CD14-positive monocyte (primary cell): Measurements from ENCODE around the gene PCDHGA10. TPM values are rescaled to one million over a fixed set of nuclear protein-coding genes. Genes with fewer than 3 reads are reported as not detected.
"Not testable (repeated sequence)": the region's sequence is repeated elsewhere in the genome, so short reads cannot be mapped to it uniquely, and the experiment has no call there.

Experiments
- DNase-seq, 3 donors: peaks; one replicate each; pipeline ENCODE4 v3.0.0-alpha.2; 2011 to 2022
- H2AFZ ChIP-seq: 2 replicates; pipeline ENCODE4 v1.6.0; 2012; ENCODE audit warnings: mild to moderate bottlenecking, low read depth, low read length, inconsistent platforms; ENCODE audit not compliant: insufficient read depth, poor library complexity, severe bottlenecking
- H3K27ac ChIP-seq, 2 donors: 1 replicate in 1 of 2; 2 replicates in 1 of 2; pipeline ENCODE4 v1.5.1; 2012 to 2013; ENCODE audit warnings: low read length in 2 of 2, control low read depth in 1 of 2, inconsistent platforms in 1 of 2, low read depth in 1 of 2, mild to moderate bottlenecking in 1 of 2
- H3K27me3 ChIP-seq, 2 donors: one replicate each; pipeline versions ENCODE4 v1.6.0 to v1.6.1; 2011 to 2013; ENCODE audit warnings: low read length in 2 of 2; ENCODE audit not compliant: control insufficient read depth in 2 of 2, insufficient read depth in 2 of 2
- H3K36me3 ChIP-seq, 2 donors: replicated peaks in 1 of 2; 1 replicate in 1 of 2; 2 replicates in 1 of 2; pipeline versions ENCODE4 v1.5.1 to v1.6.1; 2012 to 2013; ENCODE audit warnings: low read length in 2 of 2, control low read depth in 1 of 2, inconsistent platforms in 1 of 2, mild to moderate bottlenecking in 1 of 2; ENCODE audit not compliant: insufficient read depth in 2 of 2, control insufficient read depth in 1 of 2
- H3K4me1 ChIP-seq, 2 donors: 1 replicate in 1 of 2; 2 replicates in 1 of 2; pipeline versions ENCODE4 v1.5.1 to v1.6.1; 2012 to 2013; ENCODE audit warnings: low read length in 2 of 2, control low read depth in 1 of 2, inconsistent platforms in 1 of 2, mild to moderate bottlenecking in 1 of 2, moderate library complexity in 1 of 2; ENCODE audit not compliant: insufficient read depth in 2 of 2, control insufficient read depth in 1 of 2
- H3K4me2 ChIP-seq: replicated peaks from 2 replicates; pipeline ENCODE3; 2012; ENCODE audit warnings: low read length, moderate library complexity, mild to moderate bottlenecking; ENCODE audit not compliant: poor library complexity, severe bottlenecking; ENCODE audit errors: extremely low read depth
- H3K4me3 ChIP-seq, 3 experiments: fragments of 200-600 bp in 1 of 3; sonication (generic) in 1 of 3; replicated peaks in 1 of 3; 1 replicate in 2 of 3; 2 replicates in 1 of 3; pipeline ENCODE4 v1.5.1; 2011 to 2013; ENCODE audit warnings: low read length in 3 of 3, mild to moderate bottlenecking in 3 of 3, control low read depth in 2 of 3, low read depth in 2 of 3, inconsistent platforms in 1 of 3, moderate library complexity in 1 of 3
- H3K79me2 ChIP-seq: 2 replicates; pipeline ENCODE4 v1.6.0; 2012; ENCODE audit warnings: mild to moderate bottlenecking, control low read depth, inconsistent platforms, low read length, moderate library complexity; ENCODE audit not compliant: insufficient read depth
- H3K9ac ChIP-seq: 2 replicates; pipeline ENCODE4 v1.6.0; 2017; ENCODE audit warnings: low read length, mild to moderate bottlenecking; ENCODE audit not compliant: insufficient read depth, poor library complexity, severe bottlenecking
- H3K9me3 ChIP-seq, 2 donors: replicated peaks in 1 of 2; 1 replicate in 1 of 2; 2 replicates in 1 of 2; pipeline versions ENCODE4 v1.5.1 to v1.6.1; 2012 to 2013; ENCODE audit warnings: low read length in 2 of 2, control low read depth in 1 of 2; ENCODE audit not compliant: control insufficient read depth in 1 of 2, insufficient read depth in 1 of 2
- H4K20me1 ChIP-seq: 2 replicates; pipeline ENCODE4 v1.6.0; 2012; ENCODE audit warnings: mild to moderate bottlenecking, low read length, control low read depth, moderate library complexity; ENCODE audit not compliant: insufficient read depth
- H3K27ac Mint-ChIP-seq, 7 donors: one replicate each; pipeline ENCODE4 v1.8.0; 2020; ENCODE audit warnings: mild to moderate bottlenecking in 7 of 7, mixed read lengths in 7 of 7, moderate library complexity in 6 of 7, inconsistent platforms in 2 of 7
- H3K27me3 Mint-ChIP-seq, 3 donors: one replicate each; pipeline ENCODE4 v1.8.0; 2021 to 2022; ENCODE audit warnings: low read depth in 3 of 3, mild to moderate bottlenecking in 3 of 3, mixed read lengths in 3 of 3, moderate library complexity in 3 of 3, inconsistent platforms in 1 of 3
- H3K36me3 Mint-ChIP-seq, 2 donors: one replicate each; pipeline ENCODE4 v1.8.0; 2020; ENCODE audit warnings: mixed read lengths in 2 of 2, inconsistent platforms in 1 of 2, mild to moderate bottlenecking in 1 of 2
- H3K4me1 Mint-ChIP-seq: one replicate; pipeline ENCODE4 v1.8.0; 2020; ENCODE audit warnings: mild to moderate bottlenecking, mixed read lengths
- H3K4me3 Mint-ChIP-seq, 2 donors: one replicate each; pipeline ENCODE4 v1.8.0; 2020; ENCODE audit warnings: mild to moderate bottlenecking in 2 of 2, mixed read lengths in 2 of 2, moderate library complexity in 1 of 2
- H3K9me3 Mint-ChIP-seq, 7 donors: one replicate each; pipeline ENCODE4 v1.8.0; 2020 to 2022; ENCODE audit warnings: mixed read lengths in 7 of 7, mild to moderate bottlenecking in 6 of 7, moderate library complexity in 6 of 7, inconsistent platforms in 2 of 7
- CTCF ChIP-seq: fragments of 200-600 bp; IDR thresholded peaks from one replicate; pipeline ENCODE4 v1.8.0; 2022; ENCODE audit warnings: antibody characterized with exemption, mild to moderate bottlenecking
- WGBS: methylation state at CpG from one replicate; pipeline ENCODE4 v1.1.5; 2013; ENCODE audit warnings: missing lambda C conversion rate; ENCODE audit not compliant: insufficient coverage; 5-methylcytosine and 5-hydroxymethylcytosine counted together
- intact Hi-C, 2 donors: fragments of 100-400 bp; cut with micrococcal nuclease; formaldehyde crosslinking; loops; one replicate each; pipeline versions ENCODE4 v1.15.0 to v1.15.1; 2023
- polyA plus RNA-seq, 3 donors: library from polyadenylated mRNA; depleted of rRNA in 1 of 3; unstranded in 2 of 3; stranded (reverse) in 1 of 3; fragments of 300-500 nt in 2 of 3; fragments of >200 nt in 1 of 3; fragmentation: Illumina TruSeq in 2 of 3; gene quantifications; 1 replicate in 2 of 3; 2 replicates in 1 of 3; pipeline ENCODE4 v1.2.3, GENCODE V29; 2012 to 2021

Gene PCDHGA10
- polyA plus RNA-seq, 3 donors, result not detected

DNA sequence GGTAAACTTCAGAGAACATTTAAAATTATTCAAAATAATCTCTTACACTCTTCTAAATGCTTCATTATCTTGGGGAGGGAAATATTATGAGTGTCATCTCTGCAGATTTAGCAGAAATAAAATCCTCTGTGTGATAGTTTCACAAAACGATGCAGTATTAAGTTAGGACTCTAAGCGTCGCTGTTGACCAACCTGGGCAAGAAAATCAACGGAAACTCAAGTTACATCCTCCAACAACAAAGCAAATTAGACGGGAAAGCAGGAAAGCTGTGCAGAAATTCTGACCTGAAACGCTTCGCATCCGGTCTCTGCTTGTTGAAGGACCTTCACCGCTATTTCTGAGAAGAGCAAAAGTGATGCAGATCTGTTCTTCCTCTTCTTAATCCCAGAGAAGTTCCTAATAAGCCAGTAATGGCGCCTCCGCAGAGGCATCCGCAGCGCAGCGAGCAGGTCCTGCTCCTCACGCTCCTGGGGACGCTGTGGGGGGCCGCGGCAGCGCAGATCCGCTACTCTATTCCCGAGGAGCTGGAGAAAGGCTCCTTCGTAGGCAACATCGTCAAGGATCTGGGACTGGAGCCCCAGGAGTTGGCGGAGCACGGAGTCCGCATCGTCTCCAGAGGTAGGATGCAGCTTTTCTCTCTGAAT, 39.0 kb upstream of the PCDHGA10 start, which contains the start of gene PCDHGA6:
PCDHGA6 (plus strand) TSS at position 219 of the 645 bp plus-strand sequence; CDS start at position 412, 193 bp downstream.
- no peak for DNase-seq
- intact Hi-C loops, result no loop called here
- H3K36me3 ChIP-seq, result no peaks in the 10 kb centered on the region
- TF ChIP-seq CTCF, result peak; percentile 17
- no peak within 1 kb of the TSS for H3K9ac ChIP-seq
- peaks cover 64 to 73% of the 10 kb centered on the region in 2 donors for H3K9me3 ChIP-seq
- H3K27ac Mint-ChIP-seq, result no peak within 1 kb of the TSS
- no peaks in the 10 kb centered on the region for H4K20me1 ChIP-seq
- peaks cover 35 to 88% of the 10 kb centered on the region in 2 donors for H3K27me3 ChIP-seq
- no peaks in the 10 kb centered on the region for H3K4me1 ChIP-seq
- no peak within 1 kb of the TSS for H2AFZ ChIP-seq
- H3K27me3 Mint-ChIP-seq, result peaks cover 39 to 75% (median 64%) of the 10 kb centered on the region in 3 donors
- no peak within 1 kb of the TSS for H3K4me2 ChIP-seq
- peak within 1 kb of the TSS in 1 of 2 donors; percentile 60 for H3K4me3 Mint-ChIP-seq
- no peak within 1 kb of the TSS for H3K4me3 ChIP-seq
- peaks cover 42 to 85% (median 73%) of the 10 kb centered on the region in 7 donors for H3K9me3 Mint-ChIP-seq
- no peak within 1 kb of the TSS for H3K27ac ChIP-seq
- WGBS, result 29% methylated on average over 26 of the region's 27 CpGs
- H3K79me2 ChIP-seq, result no peaks in the 10 kb centered on the region
- H3K36me3 Mint-ChIP-seq, result peaks cover 6 to 11% of the 10 kb centered on the region in 2 donors
- H3K4me1 Mint-ChIP-seq, result peaks cover 8% of the 10 kb centered on the region

- no peak overlapping the region for H3K9ac ChIP-seq
- no peak overlapping the region for H2AFZ ChIP-seq
- no peaks in the 10 kb centered on the region for H3K79me2 ChIP-seq
- no peak for DNase-seq
- peaks cover 6 to 11% of the 10 kb centered on the region in 2 donors for H3K36me3 Mint-ChIP-seq
- H3K27me3 ChIP-seq, result peaks cover 31 to 82% of the 10 kb centered on the region in 2 donors
- intact Hi-C loops, result no loop called here
- WGBS, result 65% methylated on average over 11 of the region's 14 CpGs
- no peak for TF ChIP-seq CTCF
- peak overlapping the region in 1 of 2 donors; percentile 57 for H3K4me3 Mint-ChIP-seq
- peaks cover 42 to 83% (median 73%) of the 10 kb centered on the region in 7 donors for H3K9me3 Mint-ChIP-seq
- H3K27me3 Mint-ChIP-seq, result peaks cover 37 to 70% (median 58%) of the 10 kb centered on the region in 3 donors
- no peak overlapping the region for H3K27ac ChIP-seq
- H3K36me3 ChIP-seq, result no peaks in the 10 kb centered on the region
- no peaks in the 10 kb centered on the region for H3K4me1 ChIP-seq
- H3K9me3 ChIP-seq, result peaks cover 64 to 73% of the 10 kb centered on the region in 2 donors
- H3K4me2 ChIP-seq, result no peak overlapping the region
- no peak overlapping the region for H3K27ac Mint-ChIP-seq
- H4K20me1 ChIP-seq, result no peaks in the 10 kb centered on the region
- no peak overlapping the region for H3K4me3 ChIP-seq
- peaks cover 8% of the 10 kb centered on the region for H3K4me1 Mint-ChIP-seq
Measured at GRCh38 chr5:141374627-141375026, 38.2 kb upstream of the PCDHGA10 start.

- H3K4me1 ChIP-seq, H3K27ac Mint-ChIP-seq, H3K4me3 ChIP-seq, H3K27ac ChIP-seq, H3K4me2 ChIP-seq, H4K20me1 ChIP-seq, H3K9ac ChIP-seq, DNase-seq, intact Hi-C loops, H3K36me3 ChIP-seq, H2AFZ ChIP-seq, H3K79me2 ChIP-seq, H3K4me1 Mint-ChIP-seq: not testable (repeated sequence)
- Mint-ChIP-seq H3K4me3 (peak overlapping the region in 1 of 2 donors; percentile 63), H3K9me3 (peaks cover 38 to 78% (median 69%) of the 10 kb centered on the region in 7 donors), H3K36me3 (peaks cover 6 to 11% of the 10 kb centered on the region in 2 donors), H3K27me3 (peaks cover 34 to 67% (median 48%) of the 10 kb centered on the region in 3 donors)
- Histone ChIP-seq H3K27me3 (peaks cover 29 to 77% of the 10 kb centered on the region in 2 donors), H3K9me3 (peaks cover 57 to 67% of the 10 kb centered on the region in 2 donors)
- WGBS, result 49% methylated on average over 23 of the region's 48 CpGs
Measured at GRCh38 chr5:141375444-141376155, 37.2 kb upstream of the PCDHGA10 start.
